DOHH2 (cell line): ENCODE data around the gene LGR6.

Source experiments
- H3F3A ChIP-seq: fragments of 200-600 bp; sonication (generic), shearing (Covaris generic); 2 replicates; pipeline ENCODE4 v1.6.0; 2016; ENCODE audit warnings: antibody characterized with exemption, mild to moderate bottlenecking; ENCODE audit not compliant: control insufficient read depth, insufficient read depth
- H3K27ac ChIP-seq: fragments of 200-600 bp; sonication (generic); 2 replicates; pipeline ENCODE4 v1.5.1; 2014; ENCODE audit warnings: low read depth, mild to moderate bottlenecking, low read length, moderate library complexity
- H3K27me3 ChIP-seq: fragments of 200-600 bp; sonication (generic); 2 replicates; pipeline ENCODE4 v1.6.1; 2014; ENCODE audit warnings: mild to moderate bottlenecking, low read length, mixed read lengths; ENCODE audit not compliant: control insufficient read depth
- H3K36me3 ChIP-seq: fragments of 200-600 bp; sonication (generic); 2 replicates; pipeline ENCODE4 v1.6.1; 2014; ENCODE audit warnings: mild to moderate bottlenecking, low read length, moderate library complexity, mixed read lengths; ENCODE audit not compliant: control insufficient read depth
- H3K4me1 ChIP-seq: fragments of 200-600 bp; sonication (generic); 2 replicates; pipeline ENCODE4 v1.6.1; 2014; ENCODE audit warnings: mild to moderate bottlenecking, low read length, mixed read lengths; ENCODE audit not compliant: control insufficient read depth
- H3K4me2 ChIP-seq: fragments of 200-600 bp; sonication (generic); 2 replicates; pipeline ENCODE4 v1.6.0; 2014; ENCODE audit warnings: mild to moderate bottlenecking, low read length, moderate library complexity
- H3K4me3 ChIP-seq: fragments of 200-600 bp; sonication (generic); 2 replicates; pipeline ENCODE4 v1.5.1; 2014; ENCODE audit warnings: mild to moderate bottlenecking, low read length, mixed read lengths
- H3K79me2 ChIP-seq: fragments of 200-600 bp; sonication (generic); 2 replicates; pipeline ENCODE4 v1.6.1; 2014; ENCODE audit warnings: mild to moderate bottlenecking, low read length, mixed read lengths; ENCODE audit not compliant: control insufficient read depth
- H3K9me2 ChIP-seq: fragments of 200-600 bp; sonication (generic); replicated peaks from 2 replicates; pipeline ENCODE4 v1.6.1; 2014; ENCODE audit warnings: mild to moderate bottlenecking, low read length, mixed read lengths; ENCODE audit not compliant: control insufficient read depth
- H3K9me3 ChIP-seq: fragments of 200-600 bp; sonication (generic); 2 replicates; pipeline ENCODE4 v1.6.1; 2014; ENCODE audit warnings: antibody characterized with exemption, low read length, mixed read lengths; ENCODE audit not compliant: control insufficient read depth, insufficient read depth
- H4K20me1 ChIP-seq: fragments of 200-600 bp; sonication (generic); 2 replicates; pipeline ENCODE4 v1.6.0; 2014; ENCODE audit warnings: low read depth, mild to moderate bottlenecking, antibody characterized with exemption, low read length, moderate library complexity; ENCODE audit not compliant: control insufficient read depth, insufficient read depth
- CTCF ChIP-seq: fragments of 200-600 bp; sonication (generic); IDR thresholded peaks from one replicate; pipeline ENCODE4 v1.5.1; 2014; ENCODE audit warnings: antibody characterized with exemption, mild to moderate bottlenecking, low read depth, low read length; ENCODE audit not compliant: poor library complexity, severe bottlenecking
- EZH2phosphoT487 ChIP-seq: fragments of 200-600 bp; sonication (generic); IDR thresholded peaks from 2 replicates; pipeline ENCODE4 v1.6.1; 2017; ENCODE audit warnings: borderline replicate concordance, mild to moderate bottlenecking, antibody characterized with exemption, low read length, moderate library complexity, mixed read lengths

LGR6 gene

GRCh38 chr1:202362212-202362611, 168.6 kb downstream of the LGR6 start:
- no peaks in the 10 kb centered on the region for H4K20me1 ChIP-seq
- H3K36me3 ChIP-seq, result no peaks in the 10 kb centered on the region
- no peak overlapping the region for H3K4me3 ChIP-seq
- no peak for TF ChIP-seq CTCF
- no peak for TF ChIP-seq EZH2phosphoT487
- no peaks in the 10 kb centered on the region for H3K27me3 ChIP-seq
- H3F3A ChIP-seq, result no peaks in the 10 kb centered on the region
- H3K79me2 ChIP-seq, result peaks cover 37% of the 10 kb centered on the region
- no peaks in the 10 kb centered on the region for H3K9me3 ChIP-seq
- no peak overlapping the region for H3K4me2 ChIP-seq
- H3K9me2 ChIP-seq, result no peaks in the 10 kb centered on the region
- no peak overlapping the region for H3K27ac ChIP-seq
- H3K4me1 ChIP-seq, result no peaks in the 10 kb centered on the region

GRCh38 chr1:202365092-202365815, 171.7 kb downstream of the LGR6 start:
- Histone ChIP-seq H3K4me3 (no peak overlapping the region), H3F3A (no peaks in the 10 kb centered on the region), H3K36me3 (no peaks in the 10 kb centered on the region), H3K27ac (no peak overlapping the region), H3K9me3 (no peaks in the 10 kb centered on the region), H4K20me1 (no peaks in the 10 kb centered on the region), H3K27me3 (no peaks in the 10 kb centered on the region), H3K79me2 (peaks cover 22% of the 10 kb centered on the region), H3K4me1 (no peaks in the 10 kb centered on the region), H3K9me2 (no peaks in the 10 kb centered on the region), H3K4me2 (no peak overlapping the region)
- TF ChIP-seq CTCF (no peak), EZH2phosphoT487 (no peak)

GRCh38 chr1:202367271-202367670, 173.7 kb downstream of the LGR6 start:
- Histone ChIP-seq H3K27me3 (no peaks in the 10 kb centered on the region), H4K20me1 (no peaks in the 10 kb centered on the region), H3K79me2 (peaks cover 8% of the 10 kb centered on the region), H3K4me3 (no peak overlapping the region), H3K9me2 (no peaks in the 10 kb centered on the region), H3F3A (no peaks in the 10 kb centered on the region), H3K4me2 (no peak overlapping the region), H3K27ac (no peak overlapping the region), H3K9me3 (no peaks in the 10 kb centered on the region), H3K4me1 (no peaks in the 10 kb centered on the region), H3K36me3 (no peaks in the 10 kb centered on the region)
- TF ChIP-seq CTCF (no peak), EZH2phosphoT487 (no peak)
